ENCODE measurements around the gene IL4R. TPM values are rescaled to one million over a fixed set of nuclear protein-coding genes. Genes with fewer than 3 reads are reported as not detected.

Gene IL4R
- total RNA-seq, 4 donors from 2014 or later, result 19.2 to 43.3 (median 39.3) TPM

DNA sequence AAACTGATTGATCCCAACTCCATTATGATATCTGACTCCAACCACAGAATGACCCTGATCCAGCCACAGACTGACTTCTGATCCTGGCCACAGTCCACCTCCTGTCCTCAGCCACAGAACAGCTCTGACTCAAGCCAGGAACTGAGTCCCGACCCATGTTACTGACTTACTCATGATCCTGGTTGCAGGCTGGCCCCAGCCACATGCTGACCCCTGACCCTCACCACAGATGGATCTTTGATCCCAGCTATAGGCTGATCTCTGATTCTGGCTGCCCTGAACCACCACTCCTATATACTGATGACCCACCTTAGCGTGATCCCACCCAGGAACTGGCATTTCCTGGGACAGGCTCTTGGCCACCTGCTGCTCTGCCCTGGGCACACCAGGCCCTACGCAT is 56.0 kb downstream of the IL4R start:
- H3K4me1 ChIP-seq, result peaks cover 0 to 18% (median 8%) of the 10 kb centered on the region in 4 donors
- WGBS, 2 donors, result 64 to 73% methylated on average over 3 of the region's 3 CpGs
- H3K27ac ChIP-seq, result no peak overlapping the region
- TF ChIP-seq EP300 (IDR thresholded peaks at IDR 0.05) (no peak), POLR2A (IDR thresholded peaks at IDR 0.05) (no peak)
- TF ChIP-seq, protein P1, sequence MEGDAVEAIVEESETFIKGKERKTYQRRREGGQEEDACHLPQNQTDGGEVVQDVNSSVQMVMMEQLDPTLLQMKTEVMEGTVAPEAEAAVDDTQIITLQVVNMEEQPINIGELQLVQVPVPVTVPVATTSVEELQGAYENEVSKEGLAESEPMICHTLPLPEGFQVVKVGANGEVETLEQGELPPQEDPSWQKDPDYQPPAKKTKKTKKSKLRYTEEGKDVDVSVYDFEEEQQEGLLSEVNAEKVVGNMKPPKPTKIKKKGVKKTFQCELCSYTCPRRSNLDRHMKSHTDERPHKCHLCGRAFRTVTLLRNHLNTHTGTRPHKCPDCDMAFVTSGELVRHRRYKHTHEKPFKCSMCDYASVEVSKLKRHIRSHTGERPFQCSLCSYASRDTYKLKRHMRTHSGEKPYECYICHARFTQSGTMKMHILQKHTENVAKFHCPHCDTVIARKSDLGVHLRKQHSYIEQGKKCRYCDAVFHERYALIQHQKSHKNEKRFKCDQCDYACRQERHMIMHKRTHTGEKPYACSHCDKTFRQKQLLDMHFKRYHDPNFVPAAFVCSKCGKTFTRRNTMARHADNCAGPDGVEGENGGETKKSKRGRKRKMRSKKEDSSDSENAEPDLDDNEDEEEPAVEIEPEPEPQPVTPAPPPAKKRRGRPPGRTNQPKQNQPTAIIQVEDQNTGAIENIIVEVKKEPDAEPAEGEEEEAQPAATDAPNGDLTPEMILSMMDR (IDR thresholded peaks at IDR 0.05), result no peak
- H3K4me3 ChIP-seq, result no peak overlapping the region
- H3K27me3 ChIP-seq, result no peaks in the 10 kb centered on the region
- H3K9me3 ChIP-seq, result peaks cover 0 to 8% (median 0%) of the 10 kb centered on the region in 4 donors
- no peaks in the 10 kb centered on the region for H3K36me3 ChIP-seq
- DNase-seq (ENCODE audit: low spot score in 2 of 2), result no peak

DNA sequence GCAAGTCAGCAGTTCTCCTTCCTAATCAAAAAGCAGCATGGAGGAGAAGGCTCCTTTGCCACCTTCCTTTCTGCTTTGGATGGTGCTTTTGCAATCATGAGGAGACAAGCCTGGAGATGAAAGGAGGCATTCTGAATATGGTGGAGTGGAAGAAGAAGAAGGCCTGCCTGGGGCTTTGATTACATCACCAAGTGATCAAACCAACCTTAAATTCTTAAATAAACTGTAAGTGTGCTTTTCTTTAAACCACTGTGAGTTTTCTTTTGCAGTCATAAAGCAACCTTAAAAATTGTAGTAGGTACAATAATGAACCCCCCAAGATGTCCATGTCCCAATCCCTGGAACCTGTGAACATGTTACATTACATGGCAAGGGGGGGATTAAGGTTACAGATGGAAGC is 56.5 kb downstream of the IL4R start:
- Histone ChIP-seq H3K36me3 (no peaks in the 10 kb centered on the region), H3K4me1 (peaks cover 0 to 22% (median 8%) of the 10 kb centered on the region in 4 donors), H3K27ac (no peak overlapping the region), H3K4me3 (no peak overlapping the region), H3K27me3 (no peaks in the 10 kb centered on the region), H3K9me3 (peaks cover 0 to 8% (median 0%) of the 10 kb centered on the region in 4 donors)
- no peak for DNase-seq (ENCODE audit: low spot score in 2 of 2)
- TF ChIP-seq POLR2A (IDR thresholded peaks at IDR 0.05) (no peak), EP300 (IDR thresholded peaks at IDR 0.05) (no peak)
- TF ChIP-seq, protein P1 (IDR thresholded peaks at IDR 0.05), result no peak

DNA sequence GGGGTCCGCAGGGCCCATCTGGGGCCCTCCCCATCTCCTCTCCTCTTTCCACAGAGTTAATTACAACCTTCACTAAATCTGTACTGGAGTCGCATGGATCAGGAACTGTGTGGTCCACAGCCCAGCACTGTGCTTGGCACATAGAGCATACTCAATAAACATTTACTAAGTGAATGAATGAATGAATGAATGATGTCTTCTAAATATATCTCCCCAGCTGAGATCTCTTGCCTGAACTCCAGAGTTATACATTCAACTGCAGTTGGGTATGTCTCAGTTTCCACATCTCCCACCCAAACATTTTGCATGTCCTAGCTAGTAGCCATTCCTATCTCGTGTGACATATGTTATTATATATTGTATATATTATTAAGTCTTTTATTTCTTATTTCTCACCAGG is 59.5 kb downstream of the IL4R start:
- Histone ChIP-seq H3K4me1 (peaks cover 0 to 8% (median 0%) of the 10 kb centered on the region in 4 donors), H3K4me3 (no peak overlapping the region), H3K27ac (no peak overlapping the region), H3K9me3 (peaks cover 0 to 8% (median 0%) of the 10 kb centered on the region in 4 donors), H3K36me3 (no peaks in the 10 kb centered on the region), H3K27me3 (no peaks in the 10 kb centered on the region)
- no peak for TF ChIP-seq EP300 (IDR thresholded peaks at IDR 0.05)
- TF ChIP-seq POLR2A (IDR thresholded peaks at IDR 0.05), result no peak
- TF ChIP-seq, protein P1 (IDR thresholded peaks at IDR 0.05), result no peak
- WGBS, 2 donors, result 90 to 95% methylated on average over 3 of the region's 3 CpGs
- no peak for DNase-seq (ENCODE audit: low spot score in 2 of 2)

DNA sequence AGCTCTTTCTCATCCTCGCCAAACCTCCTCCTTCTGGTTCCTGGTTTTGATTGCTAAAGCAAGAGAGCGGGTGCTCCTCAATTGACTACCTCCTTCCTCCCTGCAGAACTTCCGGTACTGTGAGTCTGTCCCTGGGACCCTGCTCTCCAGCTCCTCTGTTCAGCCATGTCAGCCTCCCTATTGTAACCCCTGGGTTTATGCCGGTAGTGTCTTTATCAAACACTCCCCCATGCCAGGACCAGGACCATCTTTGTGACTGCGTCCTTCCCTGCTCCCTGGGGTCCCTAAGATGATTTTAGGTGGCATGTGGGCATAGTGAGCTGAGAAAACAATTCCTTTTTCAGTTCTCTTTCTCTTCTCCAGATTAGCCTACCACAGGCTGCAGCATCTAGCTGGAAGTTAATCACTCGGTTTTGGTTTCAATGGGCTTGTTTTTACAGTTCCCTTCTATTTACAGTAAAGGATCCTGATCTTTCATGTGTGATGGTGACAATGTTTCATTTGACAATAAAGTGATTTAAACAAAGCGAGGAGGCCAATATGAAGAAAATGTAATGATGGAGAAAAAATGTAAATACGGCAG is 60.5 kb downstream of the IL4R start:
- H3K27ac ChIP-seq, result peak overlapping the region in 1 of 4 donors; percentile 3
- 69 to 74% methylated on average over 8 of the region's 8 CpGs for WGBS, 2 donors
- TF ChIP-seq POLR2A (IDR thresholded peaks at IDR 0.05) (no peak), EP300 (IDR thresholded peaks at IDR 0.05) (no peak)
- TF ChIP-seq, protein P1 (IDR thresholded peaks at IDR 0.05), result no peak
- H3K36me3 ChIP-seq, result no peaks in the 10 kb centered on the region
- H3K4me1 ChIP-seq, result peaks cover 0 to 7% (median 0%) of the 10 kb centered on the region in 4 donors
- no peak overlapping the region for H3K4me3 ChIP-seq
- DNase-seq (ENCODE audit: low spot score in 2 of 2), result no peak
- peaks cover 0 to 8% (median 0%) of the 10 kb centered on the region in 4 donors for H3K9me3 ChIP-seq
- H3K27me3 ChIP-seq, result no peaks in the 10 kb centered on the region

DNA sequence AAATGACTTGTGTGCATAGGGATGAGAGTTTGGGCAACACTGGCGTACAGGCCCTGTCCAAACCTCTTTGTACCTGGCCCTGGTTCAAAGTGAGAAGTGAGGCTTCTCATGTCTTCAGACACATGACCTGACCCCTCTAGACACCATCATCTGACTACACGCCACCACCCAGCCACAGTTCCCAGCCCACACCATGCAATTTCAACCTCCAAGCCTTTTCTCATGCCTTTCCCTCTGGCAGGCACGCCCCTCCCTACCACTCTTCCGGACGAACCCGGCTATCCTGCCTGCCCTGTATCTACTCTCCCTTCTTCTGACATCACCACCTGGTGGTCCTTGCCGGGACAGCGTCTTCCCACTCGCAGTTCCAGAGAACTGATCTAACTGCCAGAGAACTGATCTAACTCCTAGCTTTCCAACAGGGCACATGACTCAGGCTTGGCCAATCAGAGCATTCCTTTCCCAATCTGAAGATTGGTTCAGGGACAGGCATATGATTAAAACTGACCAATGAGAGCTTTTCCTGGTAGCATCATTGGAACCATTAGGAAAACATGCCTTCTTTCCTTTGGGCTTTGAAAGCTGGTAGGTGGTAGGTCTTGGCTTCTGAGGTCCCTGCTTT is 61.1 kb downstream of the IL4R start:
- TF ChIP-seq POLR2A (IDR thresholded peaks at IDR 0.05) (no peak), EP300 (IDR thresholded peaks at IDR 0.05) (no peak)
- TF ChIP-seq, protein P1 (IDR thresholded peaks at IDR 0.05), result peak in 2 of 5 experiments; percentile 11 to 46
- peaks cover 0 to 7% (median 0%) of the 10 kb centered on the region in 4 donors for H3K9me3 ChIP-seq
- peak; percentile 23 to 56 for DNase-seq (ENCODE audit: low spot score in 2 of 2)
- 21 to 23% methylated on average over 9 of the region's 9 CpGs for WGBS, 2 donors
- peaks cover 0 to 7% (median 0%) of the 10 kb centered on the region in 4 donors for H3K4me1 ChIP-seq
- H3K36me3 ChIP-seq, result no peaks in the 10 kb centered on the region
- H3K27ac ChIP-seq, result peak overlapping the region in 1 of 4 donors; percentile 3
- H3K27me3 ChIP-seq, result no peaks in the 10 kb centered on the region
- peak overlapping the region in 1 of 4 donors; percentile 9 for H3K4me3 ChIP-seq
